Glomerular visceral epithelial cell (primary cell): ENCODE results near the gene VAV2.

Source experiments
- DNase-seq: peaks from one replicate; pipeline ENCODE4 v3.0.0-alpha.2; 2016; ENCODE audit errors: extremely low spot score

Gene VAV2

GRCh38 chr9:133874659-133875058, 117.5 kb downstream of the VAV2 start:
- DNase-seq = no peak

- peak; percentile 96 for DNase-seq
These were observed 118.0 kb downstream of the VAV2 start for GRCh38 chr9:133874060-133874657.

DNA sequence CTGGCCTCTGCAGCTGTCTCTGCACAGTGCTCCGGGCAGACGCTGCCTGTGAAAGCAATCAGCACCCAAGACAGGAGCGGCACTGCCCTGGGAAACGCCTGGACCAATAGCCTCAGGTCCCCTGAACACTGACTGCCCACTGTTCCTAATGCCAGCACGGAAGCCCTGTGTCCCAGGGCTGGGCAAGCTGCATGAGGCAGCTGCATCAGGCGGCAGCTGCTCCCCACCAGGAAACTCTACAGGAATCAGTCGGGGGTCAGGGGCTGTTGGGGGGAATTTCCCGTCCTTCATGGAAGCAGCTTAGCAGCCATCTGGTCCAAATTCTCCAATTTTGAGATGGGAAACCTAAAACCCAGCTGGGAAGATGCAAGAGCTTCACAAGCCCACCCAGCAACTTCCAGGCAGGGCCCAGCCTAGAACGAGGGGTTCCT, 118.6 kb downstream of the VAV2 start:
- DNase-seq = peak; percentile 50

GRCh38 chr9:133873009-133873408, 119.1 kb downstream of the VAV2 start:
- no peak for DNase-seq

DNA sequence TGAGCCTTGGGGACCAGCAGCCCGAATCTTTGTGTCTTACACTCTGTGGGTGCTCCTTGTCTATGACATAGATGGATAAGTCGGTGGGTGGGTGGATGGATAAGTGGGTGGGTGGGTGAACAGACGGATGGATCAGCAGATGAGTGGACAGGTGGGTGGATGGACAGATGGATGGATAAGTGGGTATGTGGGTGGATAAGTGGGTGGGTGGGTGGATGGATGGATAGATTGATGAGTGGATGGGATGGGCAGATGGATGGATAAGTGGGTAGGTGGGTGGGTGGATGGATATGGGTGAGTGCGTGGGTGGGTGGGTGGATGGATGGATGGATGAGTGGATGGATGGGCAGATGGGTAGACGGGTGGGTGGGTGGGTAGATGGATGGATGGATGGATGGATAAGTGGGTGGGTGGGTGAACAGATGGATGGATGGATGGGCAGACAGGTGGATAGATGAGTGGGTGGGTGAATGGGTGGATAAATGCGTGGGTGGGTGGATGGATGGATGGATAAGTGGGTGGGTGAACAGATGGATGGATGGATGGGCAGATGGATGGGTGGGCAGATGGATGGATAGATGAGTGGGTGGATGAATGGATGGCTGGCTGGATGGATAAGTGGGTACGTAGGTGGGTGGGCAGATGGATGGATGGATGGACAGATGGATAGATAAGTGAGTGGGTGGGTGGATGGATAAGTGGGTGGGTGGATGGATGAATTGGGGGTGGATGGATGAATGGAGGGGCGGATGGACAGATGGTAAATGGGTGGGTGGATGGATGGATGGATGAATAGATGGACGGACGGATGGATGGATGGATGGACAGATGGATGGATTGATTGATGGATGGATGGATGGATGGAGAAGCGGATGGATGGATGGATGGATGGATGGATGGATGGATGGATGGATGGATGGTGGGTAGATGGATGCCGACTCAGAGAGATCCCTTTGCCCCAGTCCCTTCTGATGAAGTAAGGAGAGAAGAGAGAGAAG, 121.2 kb downstream of the VAV2 start:
- no peak for DNase-seq

DNA sequence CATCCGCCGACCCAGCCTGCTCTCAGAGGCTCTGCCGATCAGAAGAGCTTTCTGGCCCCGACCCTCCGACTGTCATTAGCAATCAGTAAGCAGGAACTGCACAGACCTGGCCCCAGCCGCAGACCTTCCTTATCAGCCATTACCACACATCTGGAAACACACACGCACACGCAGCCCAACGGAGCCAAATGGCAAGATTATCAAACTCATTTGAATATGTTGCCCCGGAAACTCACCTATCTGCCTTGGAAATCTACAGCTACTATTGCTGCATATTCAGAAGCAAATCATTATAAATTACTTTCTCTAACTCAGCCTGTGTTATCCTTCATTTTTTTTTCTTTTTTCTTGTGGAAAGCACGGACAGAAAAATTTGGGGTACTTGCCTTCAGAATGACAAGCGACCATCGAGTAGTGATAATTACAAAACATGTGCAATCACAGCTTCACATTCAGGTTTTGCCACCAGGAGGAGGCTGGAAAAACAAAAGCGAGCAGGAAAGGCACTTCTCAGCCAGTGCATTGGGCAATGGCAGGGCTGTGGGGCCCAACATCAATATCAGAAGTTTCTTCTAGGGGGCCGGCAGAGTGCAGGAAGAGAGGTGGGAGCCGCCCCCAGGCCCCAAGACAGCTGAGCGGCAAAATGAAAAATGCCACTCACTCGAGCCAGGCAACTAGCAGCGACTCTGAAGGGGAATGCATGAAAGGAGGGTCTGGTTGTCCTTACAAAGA, 122.3 kb downstream of the VAV2 start:
- DNase-seq = no peak

DNA sequence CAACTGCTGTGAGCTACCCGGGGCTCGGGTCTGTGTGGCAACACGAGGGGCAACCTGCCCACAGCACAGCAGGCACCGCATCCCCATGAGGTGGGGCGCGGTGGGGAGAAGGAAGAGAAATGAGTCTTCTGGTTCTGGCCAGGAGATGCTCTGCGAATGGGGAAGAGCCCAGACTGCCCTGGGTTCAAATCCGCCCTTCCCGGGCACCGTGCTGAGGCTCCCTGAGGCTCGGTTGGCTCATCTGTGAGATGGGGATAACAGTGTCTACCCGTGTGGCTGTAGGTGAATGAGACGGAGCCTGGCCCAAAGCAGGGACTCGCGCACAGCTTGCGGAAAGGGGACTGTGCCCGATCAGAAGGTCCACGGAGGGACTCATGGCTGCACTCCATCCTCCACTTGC, 123.9 kb downstream of the VAV2 start:
- DNase-seq = no peak

GRCh38 chr9:133866946-133867345, 125.2 kb downstream of the VAV2 start:
- DNase-seq = no peak

- no peak for DNase-seq
These were observed 128.1 kb downstream of the VAV2 start for GRCh38 chr9:133864011-133864410.

DNA sequence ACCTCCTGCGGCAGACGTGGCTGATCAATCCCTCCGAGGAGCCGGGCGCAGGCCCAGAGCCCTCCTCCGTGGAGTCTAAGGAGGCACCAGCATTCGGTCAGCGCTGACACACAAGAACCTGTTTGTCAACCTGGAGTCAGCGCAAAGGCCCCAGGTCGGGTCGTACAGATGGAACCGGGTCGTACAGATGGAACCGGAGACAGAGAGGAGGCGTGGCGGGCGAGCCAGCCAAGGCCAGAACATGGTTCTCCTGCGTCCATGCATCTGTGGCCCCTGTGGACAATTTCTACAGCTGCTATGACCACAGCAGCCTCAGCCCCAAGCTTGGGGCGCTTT, 128.9 kb downstream of the VAV2 start:
- DNase-seq = no peak

GRCh38 chr9:133862585-133863256, 129.4 kb downstream of the VAV2 start:
- no peak for DNase-seq

DNA sequence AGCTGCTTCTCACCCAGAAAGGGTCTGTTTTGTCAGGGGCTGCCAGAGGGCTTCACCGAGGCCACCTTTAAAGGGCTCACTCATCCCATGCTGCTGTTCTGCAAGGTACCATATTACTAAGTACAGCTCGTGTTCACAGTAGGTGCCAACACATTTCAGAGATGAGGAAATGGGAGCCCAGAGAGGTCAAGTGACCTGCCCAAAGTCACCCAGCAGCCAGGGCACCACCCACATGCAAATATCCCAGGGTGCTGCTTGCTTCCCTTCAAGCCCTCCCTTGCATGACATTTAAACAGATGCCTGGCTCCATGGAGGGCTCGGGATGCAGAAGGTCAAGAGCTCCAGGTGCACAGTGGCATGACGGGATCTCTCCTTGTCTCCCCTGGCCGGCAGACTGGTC, 130.4 kb downstream of the VAV2 start:
- no peak for DNase-seq

- DNase-seq = no peak
These were observed 131.0 kb downstream of the VAV2 start for GRCh38 chr9:133861086-133861485.

- no peak for DNase-seq
These were observed 133.4 kb downstream of the VAV2 start for GRCh38 chr9:133858771-133859170.

DNA sequence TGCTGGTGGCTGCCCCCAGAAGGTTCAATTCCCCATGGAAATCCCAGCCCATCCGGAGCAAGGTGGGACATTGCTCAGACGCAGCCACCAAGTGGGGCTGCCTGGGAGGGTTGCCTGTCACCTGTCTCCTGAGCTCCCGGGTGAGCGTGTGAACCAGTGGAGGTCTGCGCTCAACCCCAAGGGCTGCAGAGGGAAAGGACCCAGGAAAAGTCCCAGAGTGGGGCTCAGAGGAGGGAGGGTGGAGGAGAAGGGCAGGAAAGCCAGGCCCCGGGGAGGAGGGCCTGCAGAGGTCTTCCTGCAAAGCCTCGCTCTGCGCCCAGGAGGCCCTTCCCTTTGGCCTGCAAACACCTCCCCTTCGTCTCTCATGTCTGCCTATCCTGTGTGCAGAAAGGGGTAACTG, 134.5 kb downstream of the VAV2 start:
- no peak for DNase-seq

DNA sequence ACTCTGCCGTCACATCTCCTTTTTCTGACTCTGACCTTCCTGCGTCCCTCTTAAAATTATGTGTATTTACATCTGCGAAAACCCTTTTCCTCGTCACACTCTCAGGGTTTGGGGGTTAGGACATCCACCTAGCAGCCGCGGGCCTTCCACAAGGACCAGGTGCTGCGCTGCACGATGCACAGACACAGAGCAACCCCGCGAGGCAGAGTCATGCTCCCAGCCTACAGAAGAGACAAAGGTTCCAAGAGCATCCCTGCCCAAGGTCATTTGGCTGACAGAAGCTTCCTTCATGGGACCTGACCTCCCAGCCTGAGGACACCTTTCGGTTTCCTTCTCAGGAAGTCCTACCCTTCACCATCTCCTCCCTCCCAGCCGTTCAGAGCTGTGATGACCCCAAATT, 135.3 kb downstream of the VAV2 start:
- no peak for DNase-seq

DNA sequence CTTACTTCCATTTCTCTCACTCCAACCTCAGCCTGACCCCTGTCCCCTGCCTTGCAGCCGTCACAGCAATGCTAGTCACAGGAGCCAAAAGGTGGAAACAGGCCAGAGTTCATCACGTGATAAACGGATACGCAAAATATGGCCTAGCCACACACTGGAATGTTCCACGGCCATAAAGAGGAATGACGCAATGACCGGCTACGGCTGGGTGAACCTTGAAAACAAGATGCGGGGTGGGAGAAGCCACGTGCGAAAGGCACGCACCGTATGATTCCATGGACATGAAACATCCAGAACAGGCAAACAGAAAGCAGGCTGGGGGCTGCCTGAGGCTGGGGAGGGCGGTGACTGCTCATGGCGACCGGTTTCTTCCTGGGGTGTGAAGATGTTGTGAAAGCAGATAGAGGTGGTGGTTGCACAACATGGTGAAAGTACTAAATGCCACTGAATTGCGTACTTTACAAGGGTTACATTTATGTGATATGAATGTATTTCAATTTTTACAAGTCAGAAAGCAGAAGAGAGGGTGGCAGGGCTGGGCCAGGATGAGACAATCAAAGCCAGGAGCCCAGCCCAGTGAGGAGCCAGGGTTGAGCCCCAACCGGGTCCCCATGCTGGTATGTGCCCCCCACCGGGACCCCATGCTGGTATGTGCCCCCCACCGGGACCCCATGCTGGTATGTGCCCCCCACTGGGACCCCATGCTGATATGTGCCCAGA, 136.2 kb downstream of the VAV2 start:
- peak; percentile 97 for DNase-seq

DNA sequence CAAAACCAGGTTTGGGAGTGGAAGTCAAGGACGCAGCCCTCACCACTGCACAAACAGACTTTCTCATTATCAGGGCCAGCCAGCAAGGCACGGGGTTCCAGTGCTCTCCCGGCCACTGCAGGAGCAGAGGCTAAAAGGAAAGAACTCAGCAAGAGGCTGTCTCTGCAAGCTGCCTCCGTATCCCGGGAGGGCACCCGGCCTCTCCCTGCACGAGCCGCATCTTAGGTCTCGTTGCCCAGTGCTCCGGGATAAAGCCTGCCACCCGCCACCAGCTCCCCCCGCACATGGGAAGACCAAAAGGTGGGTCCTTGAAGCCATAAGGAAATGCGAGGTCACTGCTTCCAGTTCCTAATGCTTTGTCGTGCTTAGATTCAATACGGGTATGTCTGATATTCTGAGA, 136.8 kb downstream of the VAV2 start:
- no peak for DNase-seq

DNA sequence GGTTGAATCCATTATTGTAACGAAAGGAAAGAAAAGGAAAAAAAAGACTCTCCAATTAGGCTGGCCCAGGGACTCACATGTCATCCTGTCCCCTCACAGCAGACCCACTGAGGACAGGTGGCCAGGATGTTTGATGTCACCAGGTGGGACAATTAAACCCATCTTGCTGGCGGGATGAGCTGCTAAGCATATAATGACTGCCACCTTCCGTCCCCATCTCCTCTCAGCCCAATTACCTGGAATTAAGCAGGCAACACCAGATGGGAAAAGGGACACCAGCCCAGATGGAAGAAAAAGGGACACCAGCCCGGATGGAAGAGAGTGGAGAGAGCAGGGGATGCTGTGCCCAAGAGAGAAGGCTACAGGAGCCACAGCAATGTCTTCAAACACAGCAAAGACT, 137.4 kb downstream of the VAV2 start:
- DNase-seq = no peak

DNA sequence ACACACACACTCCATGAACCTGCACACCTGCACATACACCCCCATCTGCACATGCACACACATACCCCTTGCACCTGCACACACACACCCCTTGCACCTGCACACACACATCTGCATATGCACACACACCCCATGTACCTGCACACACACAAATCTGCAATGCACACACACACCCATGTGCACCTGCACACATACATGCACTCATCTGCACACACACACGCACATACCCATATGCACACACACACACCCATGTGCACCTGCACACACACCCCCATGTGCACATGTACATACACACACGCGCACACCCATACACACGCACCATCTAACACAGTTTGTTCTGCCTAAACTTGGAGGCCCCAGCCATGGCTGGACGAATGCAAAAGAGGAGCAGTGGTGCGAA, 138.1 kb downstream of the VAV2 start:
- no peak for DNase-seq

DNA sequence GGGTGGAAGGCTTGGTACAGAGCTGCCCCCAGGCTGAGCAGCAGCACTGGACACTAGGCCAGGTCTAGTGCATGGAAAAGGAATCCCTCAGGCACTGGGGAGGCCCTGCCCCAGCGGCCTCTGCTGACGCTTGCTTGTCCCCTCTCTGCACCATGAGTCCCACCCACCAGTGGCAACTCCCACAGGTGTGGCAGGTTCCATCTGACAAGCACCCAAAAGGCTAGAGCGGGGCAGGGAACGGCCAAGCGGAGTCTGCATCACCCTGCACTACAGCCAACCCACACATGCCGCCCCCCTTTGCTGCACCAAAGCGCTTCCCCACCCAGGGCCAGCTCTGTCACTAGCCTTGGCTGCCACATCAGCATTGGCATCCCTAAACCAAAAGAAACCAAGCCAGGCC, 138.8 kb downstream of the VAV2 start:
- no peak for DNase-seq
